Spleen (tissue), 11 donors: ENCODE measurements around the gene ALG12. TPM values are rescaled to one million over a fixed set of nuclear protein-coding genes. Genes with fewer than 3 reads are reported as not detected.

ENCODE experiments used
- DNase-seq: peaks from one replicate; pipeline ENCODE4 v3.0.0-alpha.2; 2020
- H3K27ac ChIP-seq, 8 donors: fragments of 200-600 bp; sonication (generic) in 7 of 8; 1 replicate in 4 of 8; 2 replicates in 4 of 8; pipeline versions ENCODE4 v1.5.0 to v1.8.0; 2016 to 2021; ENCODE audit warnings: inconsistent platforms in 4 of 8, mild to moderate bottlenecking in 4 of 8, moderate library complexity in 1 of 8
- H3K27me3 ChIP-seq, 7 donors: fragments of 200-600 bp; sonication (generic) in 6 of 7; replicated peaks in 1 of 7; 1 replicate in 4 of 7; 2 replicates in 3 of 7; pipeline versions ENCODE4 v1.5.0 to v1.8.0; 2016 to 2021; ENCODE audit warnings: inconsistent platforms in 3 of 7, mild to moderate bottlenecking in 1 of 7
- H3K36me3 ChIP-seq, 6 donors: fragments of 200-600 bp; sonication (generic) in 5 of 6; 1 replicate in 4 of 6; 2 replicates in 2 of 6; pipeline versions ENCODE4 v1.5.0 to v1.8.0; 2016 to 2021; ENCODE audit warnings: inconsistent platforms in 2 of 6
- H3K4me1 ChIP-seq, 6 donors: fragments of 200-600 bp; sonication (generic) in 5 of 6; 1 replicate in 3 of 6; 2 replicates in 3 of 6; pipeline versions ENCODE4 v1.5.0 to v1.8.0; 2016 to 2021; ENCODE audit warnings: inconsistent platforms in 3 of 6
- H3K4me3 ChIP-seq, 8 donors: fragments of 200-600 bp; sonication (generic) in 7 of 8; 1 replicate in 4 of 8; 2 replicates in 4 of 8; pipeline versions ENCODE4 v1.5.0 to v1.8.0; 2016 to 2021; ENCODE audit warnings: inconsistent platforms in 4 of 8, mild to moderate bottlenecking in 4 of 8, moderate library complexity in 2 of 8
- H3K9me3 ChIP-seq, 8 donors: fragments of 200-600 bp; sonication (generic) in 7 of 8; 1 replicate in 4 of 8; 2 replicates in 4 of 8; pipeline versions ENCODE4 v1.5.0 to v1.8.0; 2016 to 2021; ENCODE audit warnings: inconsistent platforms in 4 of 8
- CTCF ChIP-seq, 11 experiments: fragments of 200-600 bp in 7 of 11; fragments of 450-650 bp in 4 of 11; sonication (generic) in 4 of 11; IDR thresholded peaks in 8 of 11; conservative IDR thresholded peaks in 3 of 11; 1 replicate in 7 of 11; 2 replicates in 4 of 11; pipeline versions ENCODE4 v1.4.0 to v1.8.0; 2016 to 2021; ENCODE audit warnings: antibody characterized with exemption in 11 of 11, inconsistent platforms in 4 of 11, mild to moderate bottlenecking in 1 of 11
- POLR2A ChIP-seq, 3 donors: fragments of 450-650 bp; IDR thresholded peaks; one replicate each; pipeline ENCODE4 v1.5.1; 2017; ENCODE audit warnings: antibody characterized with exemption in 3 of 3, mild to moderate bottlenecking in 1 of 3
- POLR2AphosphoS5 ChIP-seq, 3 donors: sonication (generic); formaldehyde crosslinking; IDR thresholded peaks; one replicate each; pipeline ENCODE4 v1.5.1; 2017; ENCODE audit warnings: antibody characterized with exemption in 3 of 3
- WGBS, 5 donors: extraction: QIAGEN DNeasy Blood & Tissue Kit in 3 of 5; methylation state at CpG; one replicate each; pipeline versions ENCODE4 v1.1.5 to v1.1.7; 2013 to 2018; 5-methylcytosine and 5-hydroxymethylcytosine counted together
- intact Hi-C: fragments of 100-400 bp; cut with DNase I; formaldehyde crosslinking; loops from one replicate; pipeline ENCODE4 v1.15.0; 2023; ENCODE audit warnings: low total_unique reads
- polyA plus RNA-seq, 3 donors: library from polyadenylated mRNA; stranded (reverse); fragments of 200-250 nt; gene quantifications; one replicate each; pipeline ENCODE4 v1.2.1, GENCODE V29; 2013
- total RNA-seq, 7 donors: library from RNA; depleted of rRNA in 3 of 7; stranded (reverse); fragments of >200 nt in 3 of 7; fragmentation: NEBNext Ultra II Directional in 4 of 7; extraction: Animal tissue kit (Norgen Biotek cat#: 25700) in 4 of 7; gene quantifications; one replicate each; pipeline versions ENCODE4 v1.1.0 to v1.2.1, GENCODE V29; 2016 to 2021
- donor health status: healthy with polysubstance abuse.
- donor health status: DM: no; HTN: no; CAD: no; lungs with moderate emphysema.
- donor health status: DM: no; HTN: no; CAD: no.
- donor health status: Bipolar disorder and iron deficiency.
- donor health status: healthy.
- donor health status: DM: no; HTN: no; CAD: no.
- donor health status: DM: yes; HTN: yes; CAD: no.

Gene ALG12
- total and polyA plus RNA-seq, 10 donors: 5.7 to 20.1 (median 11.8) TPM

- H3K4me3 ChIP-seq: no peak overlapping the region
- 91 to 94% (median 94%) methylated on average over 21 to 42 of the region's 42 CpGs for WGBS, 5 donors
- no peak overlapping the region for H3K27ac ChIP-seq
- DNase-seq: no peak
- intact Hi-C loops: no loop called here
- TF ChIP-seq POLR2AphosphoS5 (IDR thresholded peaks at IDR 0.05) (no peak), POLR2A (IDR thresholded peaks at IDR 0.05) (no peak), CTCF (IDR thresholded peaks at IDR 0.05 in 8 of 11, conservative IDR thresholded peaks at IDR 0.05 in 3 of 11) (no peak)
- H3K36me3 ChIP-seq: no peaks in the 10 kb centered on the region
- no peaks in the 10 kb centered on the region for H3K9me3 ChIP-seq
- H3K4me1 ChIP-seq: peaks cover 2 to 60% (median 35%) of the 10 kb centered on the region in 6 donors
- no peaks in the 10 kb centered on the region for H3K27me3 ChIP-seq
Measured at GRCh38 chr22:49948958-49949913, 31.0 kb upstream of the ALG12 start.

GRCh38 chr22:49948116-49948957 is 30.1 kb upstream of the ALG12 start:
- H3K27ac ChIP-seq: no peak overlapping the region

GRCh38 chr22:49947296-49947622 is 29.0 kb upstream of the ALG12 start:
- no peaks in the 10 kb centered on the region for H3K27me3 ChIP-seq
- no peaks in the 10 kb centered on the region for H3K9me3 ChIP-seq
- no peak for DNase-seq
- WGBS, 5 donors: 89 to 97% (median 93%) methylated on average over 4 to 6 of the region's 6 CpGs
- H3K36me3 ChIP-seq: no peaks in the 10 kb centered on the region
- H3K27ac ChIP-seq: peak overlapping the region in 1 of 8 donors; percentile 40
- H3K4me3 ChIP-seq: no peak overlapping the region
- intact Hi-C loops: no loop called here
- H3K4me1 ChIP-seq: peaks cover 0 to 42% (median 18%) of the 10 kb centered on the region in 6 donors
- no peak for TF ChIP-seq CTCF (IDR thresholded peaks at IDR 0.05 in 8 of 11, conservative IDR thresholded peaks at IDR 0.05 in 3 of 11)
- TF ChIP-seq POLR2A (IDR thresholded peaks at IDR 0.05): no peak

More at GRCh38 chr22:49948116-49948957, 30.1 kb upstream of the ALG12 start:
- TF ChIP-seq POLR2A (IDR thresholded peaks at IDR 0.05) (no peak), CTCF (IDR thresholded peaks at IDR 0.05 in 8 of 11, conservative IDR thresholded peaks at IDR 0.05 in 3 of 11) (no peak), POLR2AphosphoS5 (IDR thresholded peaks at IDR 0.05) (no peak)
- H3K9me3 ChIP-seq: no peaks in the 10 kb centered on the region
- intact Hi-C loops: no loop called here
- no peak for DNase-seq
- H3K4me1 ChIP-seq: peaks cover 0 to 52% (median 26%) of the 10 kb centered on the region in 6 donors
- no peaks in the 10 kb centered on the region for H3K36me3 ChIP-seq
- H3K27me3 ChIP-seq: no peaks in the 10 kb centered on the region
- WGBS, 5 donors: 89 to 100% (median 94%) methylated on average over 4 to 23 of the region's 23 CpGs
- H3K4me3 ChIP-seq: no peak overlapping the region
